T-cell (primary cell): ENCODE measurements around the gene CENPT. TPM values are rescaled to one million over a fixed set of nuclear protein-coding genes. Genes with fewer than 3 reads are reported as not detected.

Source experiments
- ATAC-seq, 4 experiments: fragments of 200-7000 bp in 3 of 4; fragments of 150-1000 bp in 1 of 4; cut with Tn5 transposase; replicated peaks in 1 of 4; 1 replicate in 3 of 4; 2 replicates in 1 of 4; pipeline ENCODE4 v1.10.0; 2021; ENCODE audit warnings: moderate library complexity in 3 of 4, mild to moderate bottlenecking in 2 of 4, moderate number of reproducible peaks in 1 of 4
- CTCF ChIA-PET, 2 donors: fragments of 300-600 bp; sonication (Branson Sonifier 250); formaldehyde crosslinking; loops; one replicate each; lab custom pipeline; 2022; ENCODE audit warnings: antibody characterized with exemption in 2 of 2; lab: Charles Lee
- POLR2A ChIA-PET, 2 donors: fragments of 300-600 bp; sonication (Branson Sonifier 250); formaldehyde crosslinking; loops; one replicate each; lab custom pipeline; 2022; ENCODE audit warnings: antibody characterized with exemption in 2 of 2; lab: Charles Lee
- DNase-seq, 35 experiments: peaks; one replicate each; pipeline versions ENCODE4 v3.0.0 to v3.0.0-alpha.2; 2013 to 2023
- H3K27ac ChIP-seq: one replicate; pipeline ENCODE4 v1.5.1; 2013; ENCODE audit warnings: low read length
- H3K27me3 ChIP-seq, 2 experiments: replicated peaks in 1 of 2; 1 replicate in 1 of 2; 2 replicates in 1 of 2; pipeline versions ENCODE4 v1.6.1 to v1.7.0; 2013; ENCODE audit warnings: low read length in 1 of 2, mixed read lengths in 1 of 2; ENCODE audit not compliant: control insufficient read depth in 2 of 2, insufficient read depth in 2 of 2; ENCODE audit errors: extremely low read depth in 1 of 2
- H3K36me3 ChIP-seq, 2 donors: 1 replicate in 1 of 2; 2 replicates in 1 of 2; pipeline versions ENCODE4 v1.6.1 to v1.7.0; 2013; ENCODE audit warnings: low read length in 1 of 2; ENCODE audit not compliant: control insufficient read depth in 2 of 2, insufficient read depth in 1 of 2; ENCODE audit errors: extremely low read depth in 1 of 2
- H3K4me1 ChIP-seq, 2 experiments: 1 replicate in 1 of 2; 2 replicates in 1 of 2; pipeline versions ENCODE4 v1.6.1 to v1.7.0; 2013; ENCODE audit warnings: low read length in 2 of 2, mixed read lengths in 1 of 2; ENCODE audit not compliant: insufficient read depth in 2 of 2, control insufficient read depth in 1 of 2; ENCODE audit errors: extremely low read depth in 1 of 2
- H3K4me3 ChIP-seq, 2 donors: 1 replicate in 1 of 2; 2 replicates in 1 of 2; pipeline versions ENCODE4 v1.5.1 to v1.7.0; 2013; ENCODE audit warnings: mild to moderate bottlenecking in 2 of 2, low read length in 1 of 2, moderate library complexity in 1 of 2; ENCODE audit not compliant: control insufficient read depth in 1 of 2; ENCODE audit errors: extremely low read depth in 1 of 2
- H3K9me3 ChIP-seq: 2 replicates; pipeline ENCODE4 v1.7.0; 2013
- H3K27ac Mint-ChIP-seq, 2 donors: one replicate each; pipeline ENCODE4 v1.8.0; 2020 to 2021; ENCODE audit warnings: mild to moderate bottlenecking in 2 of 2, mixed read lengths in 2 of 2
- H3K27me3 Mint-ChIP-seq, 2 donors: one replicate each; pipeline ENCODE4 v1.8.0; 2021 to 2022; ENCODE audit warnings: mixed read lengths in 2 of 2
- H3K36me3 Mint-ChIP-seq: one replicate; pipeline ENCODE4 v1.8.0; 2021; ENCODE audit warnings: mixed read lengths
- H3K4me1 Mint-ChIP-seq, 3 donors: one replicate each; pipeline ENCODE4 v1.8.0; 2020 to 2022; ENCODE audit warnings: mixed read lengths in 3 of 3, mild to moderate bottlenecking in 1 of 3
- H3K4me3 Mint-ChIP-seq, 3 donors: one replicate each; pipeline ENCODE4 v1.8.0; 2020 to 2022; ENCODE audit warnings: mild to moderate bottlenecking in 3 of 3, mixed read lengths in 3 of 3, moderate library complexity in 3 of 3
- H3K9me3 Mint-ChIP-seq, 3 donors: one replicate each; pipeline ENCODE4 v1.8.0; 2020 to 2022; ENCODE audit warnings: mixed read lengths in 3 of 3
- WGBS: methylation state at CpG from one replicate; pipeline ENCODE4 v1.1.5; 2013; ENCODE audit warnings: missing lambda C conversion rate; ENCODE audit not compliant: insufficient coverage; 5-methylcytosine and 5-hydroxymethylcytosine counted together
- total RNA-seq, 35 experiments: library from RNA in 6 of 35; stranded (reverse) in 6 of 35; fragments of 120-200 nt in 1 of 35; gene quantifications; one replicate each; pipeline versions ENCODE4 v1.2.1 to v1.2.4 and lab custom pipeline; 2013 to 2026

The CENPT gene
- total RNA-seq, 5 donors from 2014 or later (not counting 1 experiment from before 2014, with no cell fraction given), result 85.0 to 117 (median 111) TPM

DNA sequence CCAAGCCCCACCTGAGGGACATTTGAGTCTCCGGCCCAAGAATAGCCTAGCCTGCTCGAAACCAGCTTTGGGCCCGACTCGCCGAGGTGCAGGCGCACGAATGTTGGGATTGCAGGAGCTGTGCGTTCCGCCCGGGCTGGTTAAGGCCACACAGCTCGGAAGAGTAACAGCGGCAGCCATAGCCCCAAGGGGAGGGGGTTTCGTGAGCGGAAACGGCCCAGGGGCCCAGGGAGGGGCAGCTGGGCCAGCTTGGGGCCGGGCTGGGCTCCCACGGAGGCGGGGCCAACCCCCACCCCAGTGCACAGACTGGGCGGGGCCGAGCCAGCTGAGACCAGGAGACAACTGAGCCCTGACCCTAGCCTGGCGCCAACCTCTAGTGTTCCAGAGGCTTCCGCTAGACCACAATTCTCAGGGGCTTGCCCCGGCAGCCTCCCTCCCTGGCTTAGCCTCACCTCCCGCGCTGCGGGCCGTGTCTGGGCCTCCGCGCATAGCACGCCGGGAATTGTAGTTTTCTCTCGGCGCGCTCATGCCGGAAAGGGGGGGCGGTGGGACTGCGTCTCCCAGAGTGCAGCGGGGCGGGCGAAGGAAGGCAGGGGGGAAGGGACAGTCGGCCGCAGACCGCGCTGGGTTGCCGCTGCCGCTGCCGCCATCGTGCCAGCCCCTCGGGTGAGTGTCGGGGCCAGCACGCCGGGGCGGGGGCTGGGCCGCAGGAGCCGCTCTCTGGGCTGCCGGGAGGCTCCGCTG, 1.0 kb downstream of the CENPT start, which contains the start of gene NUTF2:
NUTF2 (plus strand) TSS at position 614 of the 744 bp plus-strand sequence. CDS start 18,198 bp downstream, outside the sequence.
- Histone ChIP-seq H3K27me3 (no peaks in the 10 kb centered on the region), H3K9me3 (no peaks in the 10 kb centered on the region), H3K27ac (peak within 1 kb of the TSS; percentile 67), H3K36me3 (peaks cover 2 to 6% of the 10 kb centered on the region in 2 donors), H3K4me1 (peaks cover 38 to 62% of the 10 kb centered on the region in 2 experiments), H3K4me3 (peak within 1 kb of the TSS; percentile 77 to 86)
- no peaks in the 10 kb centered on the region for H3K9me3 Mint-ChIP-seq
- peaks cover 48 to 53% (median 51%) of the 10 kb centered on the region in 3 donors for H3K4me1 Mint-ChIP-seq
- H3K27ac Mint-ChIP-seq, result peak within 1 kb of the TSS; percentile 90 to 92
- ATAC-seq, result peak; percentile 62 to 72 (median 67)
- DNase-seq, result peak; percentile 89 to 97 (median 94)
- H3K36me3 Mint-ChIP-seq, result no peaks in the 10 kb centered on the region
- 1% methylated on average over 12 of the region's 57 CpGs for WGBS
- ChIA-PET POLR2A (no interaction called here), CTCF (interaction anchor here in 1 of 2 donors (1.4 kb wide), 2 partner anchors 30 to 40 kb away, joined by 4 to 5 read pairs; partner anchors contain the start of genes RANBP10 and TSNAXIP1)
- H3K27me3 Mint-ChIP-seq, result no peaks in the 10 kb centered on the region
- peak within 1 kb of the TSS; percentile 84 to 97 (median 85) for H3K4me3 Mint-ChIP-seq

- Mint-ChIP-seq H3K4me3 (peak overlapping the region; percentile 84 to 97 (median 84)), H3K4me1 (peaks cover 51 to 55% (median 54%) of the 10 kb centered on the region in 3 donors), H3K9me3 (no peaks in the 10 kb centered on the region), H3K27me3 (no peaks in the 10 kb centered on the region), H3K27ac (peak overlapping the region; percentile 90 to 92), H3K36me3 (no peaks in the 10 kb centered on the region)
- no CpG with 5 or more reads among the region's 2 CpGs for WGBS
- no peaks in the 10 kb centered on the region for H3K9me3 ChIP-seq
- H3K36me3 ChIP-seq, result peaks cover 2 to 6% of the 10 kb centered on the region in 2 donors
- POLR2A ChIA-PET, result no interaction called here
- H3K4me1 ChIP-seq, result peaks cover 38 to 66% of the 10 kb centered on the region in 2 experiments
- DNase-seq, result no peak
- H3K27me3 ChIP-seq, result no peaks in the 10 kb centered on the region
- CTCF ChIA-PET, result interaction anchor here in 1 of 2 donors (0.7 to 1.5 kb wide), 3 partner anchors 30 to 598 kb away, joined by 3 to 5 read pairs (median 4); partner anchors contain the start of genes RANBP10 and TSNAXIP1
- peak overlapping the region; percentile 77 to 80 for H3K4me3 ChIP-seq
- peak overlapping the region; percentile 67 for H3K27ac ChIP-seq
- no peak for ATAC-seq
Observed at GRCh38 chr16:67846063-67846319, 1.5 kb downstream of the CENPT start.

DNA sequence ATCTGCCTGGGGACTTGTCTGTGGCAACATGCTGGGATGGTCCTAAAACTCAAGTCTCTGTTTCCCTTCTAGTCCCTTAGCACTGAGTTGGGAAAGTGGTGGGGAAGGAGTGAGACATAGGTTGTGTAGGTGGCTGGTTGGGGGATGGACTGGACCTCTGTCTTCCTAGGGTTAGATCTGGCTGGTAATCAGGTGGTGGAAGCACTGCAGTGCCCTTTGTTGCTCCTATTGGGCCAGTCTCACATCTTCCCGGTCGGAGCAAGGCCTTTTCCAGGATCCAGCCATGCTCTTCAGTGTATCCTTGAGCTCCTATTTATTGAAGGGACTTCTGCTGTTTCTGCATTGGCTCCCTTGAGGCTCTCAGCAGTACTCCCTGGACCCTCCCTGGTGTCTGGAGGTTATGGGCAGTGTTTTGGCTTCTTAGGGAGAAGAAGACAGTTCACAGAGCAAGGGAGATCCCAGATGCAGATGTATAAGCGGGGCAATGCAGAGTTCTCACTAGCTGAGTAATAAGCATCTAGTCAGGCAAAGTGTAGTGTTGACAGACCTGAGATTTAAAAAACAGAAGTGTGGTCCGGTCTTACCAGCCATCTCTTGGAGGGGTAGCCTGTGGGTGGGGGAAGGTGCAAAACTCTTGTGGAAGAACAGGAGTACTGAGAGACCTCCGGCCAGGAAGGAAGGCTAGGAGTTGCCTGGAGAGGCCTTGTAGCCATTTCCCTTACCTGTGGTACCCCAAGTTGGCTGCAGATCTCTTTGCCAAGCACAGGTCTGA, 2.0 kb downstream of the CENPT start:
- Histone ChIP-seq H3K4me1 (peaks cover 38 to 66% of the 10 kb centered on the region in 2 experiments), H3K27me3 (no peaks in the 10 kb centered on the region), H3K36me3 (peaks cover 2% of the 10 kb centered on the region in 2 donors), H3K4me3 (peak overlapping the region; percentile 77 to 80), H3K27ac (peak overlapping the region; percentile 67), H3K9me3 (no peaks in the 10 kb centered on the region)
- no peak for ATAC-seq
- no peaks in the 10 kb centered on the region for H3K9me3 Mint-ChIP-seq
- CTCF ChIA-PET, result interaction anchor here in 1 of 2 donors (0.6 to 1.5 kb wide), 5 partner anchors 11 to 598 kb away, joined by 3 to 5 read pairs (median 4); partner anchors contain the start of genes RANBP10 and TSNAXIP1
- peaks cover 51 to 55% (median 54%) of the 10 kb centered on the region in 3 donors for H3K4me1 Mint-ChIP-seq
- WGBS, result 80% methylated on average over 4 of the region's 5 CpGs
- peak overlapping the region; percentile 90 to 92 for H3K27ac Mint-ChIP-seq
- H3K4me3 Mint-ChIP-seq, result peak overlapping the region; percentile 84 to 97 (median 84)
- H3K36me3 Mint-ChIP-seq, result no peaks in the 10 kb centered on the region
- no peaks in the 10 kb centered on the region for H3K27me3 Mint-ChIP-seq
- POLR2A ChIA-PET, result no interaction called here
- peak in 1 of 35 experiments; percentile 17 for DNase-seq

- Mint-ChIP-seq H3K4me1 (peaks cover 42 to 53% (median 51%) of the 10 kb centered on the region in 3 donors), H3K27me3 (no peaks in the 10 kb centered on the region), H3K36me3 (no peaks in the 10 kb centered on the region), H3K9me3 (no peaks in the 10 kb centered on the region), H3K4me3 (peak overlapping the region; percentile 94 to 97 (median 96)), H3K27ac (peak overlapping the region; percentile 96 to 97)
- H3K27me3 ChIP-seq, result no peaks in the 10 kb centered on the region
- DNase-seq, result no peak
- CTCF ChIA-PET, result interaction anchor here (0.5 to 1.5 kb wide), 7 partner anchors 12 to 286 kb away, joined by 3 to 5 read pairs (median 4); partner anchors contain the start of genes RANBP10 (in 1 of the 2) and TSNAXIP1 (in 1 of the 2)
- POLR2A ChIA-PET, result interaction anchor here in 1 of 2 donors (0.6 kb wide), 1 partner anchor 323 kb away, joined by 6 read pairs; no protein-coding TSS in a partner anchor
- peak overlapping the region; percentile 48 for H3K27ac ChIP-seq
- no peak for ATAC-seq
- no peak overlapping the region for H3K4me3 ChIP-seq
- H3K9me3 ChIP-seq, result no peaks in the 10 kb centered on the region
- no peaks in the 10 kb centered on the region for H3K36me3 ChIP-seq
- 100% methylated on average over 1 of the region's 4 CpGs for WGBS
- H3K4me1 ChIP-seq, result peaks cover 38 to 66% of the 10 kb centered on the region in 2 experiments
Observed at GRCh38 chr16:67844497-67844896, 3.0 kb downstream of the CENPT start.

GRCh38 chr16:67843343-67843765, 4.1 kb downstream of the CENPT start:
- Histone ChIP-seq H3K9me3 (no peaks in the 10 kb centered on the region), H3K4me3 (peak overlapping the region; percentile 78 to 97), H3K36me3 (no peaks in the 10 kb centered on the region), H3K27me3 (no peaks in the 10 kb centered on the region), H3K4me1 (peaks cover 38 to 58% of the 10 kb centered on the region in 2 experiments), H3K27ac (peak overlapping the region; percentile 48)
- ATAC-seq, result peak in 2 of 4 experiments; percentile 1 to 4
- POLR2A ChIA-PET, result interaction anchor here in 1 of 2 donors (0.7 kb wide), 1 partner anchor 35 kb away, joined by 5 read pairs; no protein-coding TSS in a partner anchor
- peak in 4 of 35 experiments; percentile 52 to 69 (median 56) for DNase-seq
- CTCF ChIA-PET, result interaction anchor here (0.6 to 1.1 kb wide), 3 partner anchors 24 to 36 kb away, joined by 3 to 4 read pairs (median 3); partner anchors contain the start of gene TSNAXIP1 (in 1 of the 2)
- peaks cover 38 to 47% (median 46%) of the 10 kb centered on the region in 3 donors for H3K4me1 Mint-ChIP-seq
- H3K36me3 Mint-ChIP-seq, result no peaks in the 10 kb centered on the region
- WGBS, result 0% methylated on average over 10 of the region's 11 CpGs
- H3K4me3 Mint-ChIP-seq, result peak overlapping the region; percentile 94 to 97 (median 96)
- no peaks in the 10 kb centered on the region for H3K27me3 Mint-ChIP-seq
- H3K9me3 Mint-ChIP-seq, result no peaks in the 10 kb centered on the region
- peak overlapping the region; percentile 96 to 97 for H3K27ac Mint-ChIP-seq
